IMR-90 (cell line): ENCODE data around the gene ANKRD11. TPM values are rescaled to one million over a fixed set of nuclear protein-coding genes. Genes with fewer than 3 reads are reported as not detected.

ENCODE experiments used
- ATAC-seq: fragments of 200-7000 bp; cut with Tn5 transposase; 2 replicates; pipeline ENCODE4 v1.9.1; 2020; ENCODE audit warnings: low read depth, mild to moderate bottlenecking, moderate library complexity
- BruUV-seq: library from RNA; stranded (reverse); fragments of 400-500 nt; replicated peaks from 2 replicates; lab custom pipeline; 2021; lab: Mats Ljungman, UMichigan
- CTCF ChIA-PET: fragments of 300-600 bp; formaldehyde crosslinking; extraction: SDS; loops from one replicate; lab custom pipeline; 2021; ENCODE audit warnings: antibody characterized with exemption; lab: Yijun Ruan, JAX
- POLR2A ChIA-PET: fragments of 300-600 bp; sonication (Branson Sonifier 250); formaldehyde crosslinking; loops from one replicate; lab custom pipeline; 2022; ENCODE audit warnings: antibody characterized with exemption; ENCODE audit not compliant: unreplicated experiment; lab: Charles Lee
- DNase-seq: peaks from one replicate; pipeline ENCODE4 v3.0.0; 2013
- H2AFZ ChIP-seq: replicated peaks from 2 replicates; pipeline ENCODE3; 2013; ENCODE audit warnings: low read length, mild to moderate bottlenecking; ENCODE audit not compliant: poor library complexity
- H2AK5ac ChIP-seq: 2 replicates; pipeline ENCODE4 v1.6.1; 2013; ENCODE audit warnings: low read depth, low read length, inconsistent platforms
- H2AK9ac ChIP-seq: replicated peaks from 2 replicates; pipeline ENCODE3; 2013; ENCODE audit warnings: mild to moderate bottlenecking, low read depth, low read length, moderate library complexity; ENCODE audit not compliant: poor library complexity
- H2BK120ac ChIP-seq: 2 replicates; pipeline ENCODE4 v1.6.1; 2013; ENCODE audit warnings: low read depth, low read length, inconsistent platforms
- H2BK15ac ChIP-seq: 3 replicates; pipeline ENCODE4 v1.6.1; 2013; ENCODE audit warnings: low read depth, low read length, inconsistent platforms
- H2BK20ac ChIP-seq: 2 replicates; pipeline ENCODE4 v1.6.1; 2013; ENCODE audit warnings: low read depth, mild to moderate bottlenecking, inconsistent platforms, low read length, moderate library complexity
- H2BK5ac ChIP-seq: 2 replicates; pipeline ENCODE4 v1.6.1; 2013; ENCODE audit warnings: mild to moderate bottlenecking, low read depth, low read length, inconsistent platforms; ENCODE audit not compliant: poor library complexity, severe bottlenecking
- H3K14ac ChIP-seq: replicated peaks from 2 replicates; pipeline ENCODE4 v1.6.1; 2013; ENCODE audit warnings: low read depth, low read length, inconsistent platforms
- H3K18ac ChIP-seq: 2 replicates; pipeline ENCODE4 v1.6.1; 2013; ENCODE audit warnings: low read depth, low read length, control low read depth
- H3K23ac ChIP-seq: 2 replicates; pipeline ENCODE4 v1.6.1; 2013; ENCODE audit warnings: low read depth, low read length, inconsistent platforms
- H3K27ac ChIP-seq: 2 replicates; pipeline ENCODE4 v1.5.1; 2013; ENCODE audit warnings: mild to moderate bottlenecking, control low read depth, low read length; ENCODE audit not compliant: insufficient read depth
- H3K27me3 ChIP-seq: 2 replicates; pipeline ENCODE4 v1.6.1; 2013; ENCODE audit warnings: low read length; ENCODE audit not compliant: control insufficient read depth, insufficient read depth
- H3K36me3 ChIP-seq: 2 replicates; pipeline ENCODE4 v1.6.1; 2013; ENCODE audit warnings: low read length, mixed read lengths; ENCODE audit not compliant: control insufficient read depth, insufficient read depth
- H3K4ac ChIP-seq: 2 replicates; pipeline ENCODE4 v1.6.1; 2013; ENCODE audit warnings: low read depth, low read length, inconsistent platforms
- H3K4me1 ChIP-seq: 2 replicates; pipeline ENCODE4 v1.6.1; 2013; ENCODE audit warnings: low read length, mixed read lengths; ENCODE audit not compliant: control insufficient read depth, insufficient read depth
- H3K4me2 ChIP-seq: 2 replicates; pipeline ENCODE4 v1.6.1; 2013; ENCODE audit warnings: low read depth, mild to moderate bottlenecking, control low read depth, low read length, moderate library complexity
- H3K4me3 ChIP-seq: 2 replicates; pipeline ENCODE4 v1.5.1; 2013; ENCODE audit warnings: low read depth, mild to moderate bottlenecking, control low read depth, low read length, moderate library complexity; ENCODE audit not compliant: insufficient read depth
- H3K56ac ChIP-seq: 2 replicates; pipeline ENCODE4 v1.6.1; 2013; ENCODE audit warnings: low read length, inconsistent platforms; ENCODE audit not compliant: insufficient read depth; ENCODE audit errors: extremely low read depth
- H3K79me1 ChIP-seq, 2 experiments: 2 replicates each; pipeline ENCODE4 v1.6.1; 2013; ENCODE audit warnings: low read length in 2 of 2, inconsistent platforms in 1 of 2, low read depth in 1 of 2
- H3K9ac ChIP-seq: 2 replicates; pipeline ENCODE4 v1.6.1; 2013; ENCODE audit warnings: low read depth, low read length, control low read depth
- H3K9me1 ChIP-seq: 2 replicates; pipeline ENCODE4 v1.6.1; 2013; ENCODE audit warnings: low read length, inconsistent platforms; ENCODE audit not compliant: insufficient read depth
- H3K9me3 ChIP-seq: 2 replicates; pipeline ENCODE4 v1.6.1; 2013; ENCODE audit warnings: low read length; ENCODE audit not compliant: control insufficient read depth, insufficient read depth
- H4K20me1 ChIP-seq: 2 replicates; pipeline ENCODE4 v1.6.1; 2013; ENCODE audit warnings: low read length, inconsistent platforms; ENCODE audit not compliant: insufficient read depth
- H4K5ac ChIP-seq: 2 replicates; pipeline ENCODE4 v1.6.1; 2013; ENCODE audit warnings: mild to moderate bottlenecking, low read depth, low read length, control low read depth
- H4K8ac ChIP-seq, 2 experiments: 2 replicates each; pipeline ENCODE4 v1.6.1; 2013; ENCODE audit warnings: low read depth in 2 of 2, low read length in 2 of 2, control low read depth in 1 of 2, inconsistent platforms in 1 of 2
- H4K91ac ChIP-seq: 2 replicates; pipeline ENCODE4 v1.6.1; 2013; ENCODE audit warnings: low read depth, low read length, inconsistent platforms; ENCODE audit not compliant: insufficient read depth
- BHLHE40 ChIP-seq: fragments of 150-350 bp; IDR thresholded peaks from 2 replicates; pipeline ENCODE4 v1.6.1; 2016; ENCODE audit warnings: mild to moderate bottlenecking, low read depth, low read length
- MAFK ChIP-seq: IDR thresholded peaks from 2 replicates; pipeline ENCODE4 v1.6.1; 2012; ENCODE audit warnings: low read depth, low read length, improper control_type of control experiment
- NFE2L2 ChIP-seq: fragments of 150-350 bp; IDR thresholded peaks from 2 replicates; pipeline ENCODE4 v1.6.1; 2016; ENCODE audit warnings: low read depth, mild to moderate bottlenecking, low read length
- RAD21 ChIP-seq: IDR thresholded peaks from 2 replicates; pipeline ENCODE4 v1.6.1; 2012; ENCODE audit warnings: low read length, improper control_type of control experiment
- USF2 ChIP-seq: fragments of 150-350 bp; IDR thresholded peaks from 2 replicates; pipeline ENCODE4 v1.6.1; 2017; ENCODE audit warnings: mild to moderate bottlenecking, antibody characterized with exemption, low read length, low read depth
- WGBS, 2 experiments: methylation state at CpG; one replicate each; pipeline versions ENCODE4 v1.1.5 to v1.1.7; 2013; ENCODE audit warnings: missing lambda C conversion rate in 2 of 2; ENCODE audit not compliant: insufficient read length in 1 of 2; ENCODE audit errors: extremely low coverage in 2 of 2; 5-methylcytosine and 5-hydroxymethylcytosine counted together
- dilution Hi-C: fragments of 300-500 bp; cut with HindIII; formaldehyde crosslinking; loops from one replicate; pipeline ENCODE4 v1.14.3; 2018; ENCODE audit warnings: low sequenced_read_pairs; ENCODE audit not compliant: unreplicated experiment
- in situ Hi-C: fragments of 300-500 bp; cut with MboI; formaldehyde crosslinking; loops from 3 replicates; pipeline ENCODE4 v1.14.3; 2019; ENCODE audit warnings: low sequenced_read_pairs, inconsistent platforms, mixed read lengths
- intact Hi-C: fragments of 100-400 bp; cut with micrococcal nuclease; formaldehyde crosslinking; loops from 2 replicates; pipeline ENCODE4 v1.10.0; 2022
- polyA plus RNA-seq, 3 experiments: library from polyadenylated mRNA; depleted of rRNA; stranded (reverse); fragments of >200 nt; gene quantifications; 2 replicates each; pipeline ENCODE4 v1.2.3, GENCODE V29; 2012; ENCODE audit warnings: low replicate concordance in 1 of 3
- total RNA-seq: library from RNA; depleted of rRNA; stranded (reverse); fragments of >200 nt; gene quantifications from 2 replicates; pipeline ENCODE4 v1.2.3, GENCODE V29; 2012

The ANKRD11 gene
- total and polyA plus RNA-seq, 2 of the 4 experiments (the other 2 are of a cell fraction): 46.8 to 71.9 TPM

GRCh38 chr16:89265647-89266046 is 224.7 kb downstream of the ANKRD11 start:
- DNase-seq: no peak
- Histone ChIP-seq H2AK9ac (no peak overlapping the region), H3K4ac (no peak overlapping the region), H2BK5ac (no peak overlapping the region), H3K14ac (no peak overlapping the region), H2AFZ (no peak overlapping the region), H4K91ac (no peak overlapping the region), H2AK5ac (no peak overlapping the region), H4K20me1 (peaks cover 16% of the 10 kb centered on the region), H3K23ac (no peak overlapping the region), H3K27ac (no peak overlapping the region), H3K56ac (no peak overlapping the region), H3K36me3 (peaks cover 49% of the 10 kb centered on the region), H2BK120ac (no peak overlapping the region), H3K79me1 (peaks cover 4 to 31% of the 10 kb centered on the region in 2 experiments), H3K4me2 (no peak overlapping the region), H3K18ac (no peak overlapping the region), H3K4me1 (no peaks in the 10 kb centered on the region), H3K27me3 (no peaks in the 10 kb centered on the region), H3K9ac (no peak overlapping the region), H4K5ac (no peak overlapping the region), H2BK20ac (no peak overlapping the region), H3K9me3 (no peaks in the 10 kb centered on the region), H3K9me1 (0 out of 2 replicates have a peak, but pooled peaks cover 4% of the 10 kb centered on the region), H3K4me3 (no peak overlapping the region), H4K8ac (no peak overlapping the region), H2BK15ac (no peak overlapping the region)
- BruUV-seq: no TSS peak
- intact Hi-C loops: no loop called here
- TF ChIP-seq NFE2L2 (no peak), MAFK (no peak), BHLHE40 (no peak), RAD21 (no peak), USF2 (no peak)
- dilution Hi-C loops: no loop called here
- 98% methylated on average over 11 of the region's 21 CpGs; no CpG with 5 or more reads in 1 of the 2 experiments for WGBS, 2 experiments
- ChIA-PET POLR2A (no interaction called here), CTCF (no interaction called here)
- ATAC-seq: no peak
- in situ Hi-C loops: no loop called here
